Astrocyte (in vitro differentiated cells and primary cell): Measurements from ENCODE around the gene ITPKB.

Experiments
- CTCF ChIP-seq: IDR thresholded peaks from 2 replicates; pipeline ENCODE4 v1.5.1; 2011; ENCODE audit warnings: low read depth, mild to moderate bottlenecking, inconsistent platforms, low read length, moderate library complexity; ENCODE audit not compliant: insufficient read depth
- EZH2 ChIP-seq: IDR thresholded peaks from 2 replicates; pipeline ENCODE4 v1.6.1; 2012; ENCODE audit warnings: mild to moderate bottlenecking, low read length, inconsistent platforms; ENCODE audit not compliant: insufficient read depth

- TF ChIP-seq CTCF = no peak
- TF ChIP-seq EZH2 = no peak
These were observed 132.5 kb downstream of the ITPKB start for GRCh38 chr1:226606311-226607267.
